ENCODE data around the gene VOPP1.

The VOPP1 gene

DNA sequence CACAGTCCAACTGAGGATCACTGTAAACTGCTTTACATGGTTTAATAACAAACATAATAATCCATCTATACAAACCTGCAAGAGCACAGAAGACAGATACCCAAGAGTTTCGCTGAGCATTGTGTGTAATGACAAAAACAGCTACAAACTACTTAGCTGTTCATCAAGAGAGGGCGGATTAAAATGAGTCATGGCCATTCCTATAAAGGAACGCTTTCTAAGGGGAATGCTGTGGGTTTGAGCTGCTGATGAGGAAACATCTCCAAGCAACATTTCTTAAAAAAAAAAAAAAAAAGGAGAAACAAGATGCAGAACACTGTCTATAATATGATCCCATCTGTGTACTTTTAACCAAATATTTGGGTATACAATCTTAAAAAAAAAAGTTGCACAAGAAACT, 33.8 kb downstream of the VOPP1 start:
- TF ChIP-seq EZH2phosphoT487 (IDR thresholded peaks at IDR 0.05; ENCODE audit: low read length), result no peak
- TF ChIP-seq, protein P1, sequence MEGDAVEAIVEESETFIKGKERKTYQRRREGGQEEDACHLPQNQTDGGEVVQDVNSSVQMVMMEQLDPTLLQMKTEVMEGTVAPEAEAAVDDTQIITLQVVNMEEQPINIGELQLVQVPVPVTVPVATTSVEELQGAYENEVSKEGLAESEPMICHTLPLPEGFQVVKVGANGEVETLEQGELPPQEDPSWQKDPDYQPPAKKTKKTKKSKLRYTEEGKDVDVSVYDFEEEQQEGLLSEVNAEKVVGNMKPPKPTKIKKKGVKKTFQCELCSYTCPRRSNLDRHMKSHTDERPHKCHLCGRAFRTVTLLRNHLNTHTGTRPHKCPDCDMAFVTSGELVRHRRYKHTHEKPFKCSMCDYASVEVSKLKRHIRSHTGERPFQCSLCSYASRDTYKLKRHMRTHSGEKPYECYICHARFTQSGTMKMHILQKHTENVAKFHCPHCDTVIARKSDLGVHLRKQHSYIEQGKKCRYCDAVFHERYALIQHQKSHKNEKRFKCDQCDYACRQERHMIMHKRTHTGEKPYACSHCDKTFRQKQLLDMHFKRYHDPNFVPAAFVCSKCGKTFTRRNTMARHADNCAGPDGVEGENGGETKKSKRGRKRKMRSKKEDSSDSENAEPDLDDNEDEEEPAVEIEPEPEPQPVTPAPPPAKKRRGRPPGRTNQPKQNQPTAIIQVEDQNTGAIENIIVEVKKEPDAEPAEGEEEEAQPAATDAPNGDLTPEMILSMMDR (IDR thresholded peaks at IDR 0.05; ENCODE audit: low read length), result no peak
- no peak for TF ChIP-seq EZH2 (optimal IDR thresholded peaks at IDR 0.05; ENCODE audit: low read depth, low read length)
- H4K20me1 ChIP-seq (ENCODE audit: insufficient read depth, low read length), result no peaks in the 10 kb centered on the region
- no peaks in the 10 kb centered on the region for H3K9me2 ChIP-seq (replicated peaks; ENCODE audit: insufficient read depth, low read length)
- H3K79me2 ChIP-seq (ENCODE audit: low read length), result peaks cover 81% of the 10 kb centered on the region
- peaks cover 46% of the 10 kb centered on the region for H3K4me1 ChIP-seq (ENCODE audit: low read length)
- no peak overlapping the region for H2AFZ ChIP-seq (ENCODE audit: low read length)
- H3K27ac ChIP-seq (ENCODE audit: low read length), result peak overlapping the region; percentile 99; the same call in 1 of the 2 replicates
- no peaks in the 10 kb centered on the region; the same call in none of the 2 replicates for H3K36me3 ChIP-seq (replicated peaks; ENCODE audit: insufficient read depth, low read length)
- H3K9me3 ChIP-seq (replicated peaks; ENCODE audit: insufficient read depth, low read length), result no peaks in the 10 kb centered on the region
- H3K9ac ChIP-seq (ENCODE audit: low read length), result no peak overlapping the region; the same call in 1 of the 2 replicates
- H3K4me3 ChIP-seq (ENCODE audit: low read length), result no peak overlapping the region
- no peak for DNase-seq
- H3F3A ChIP-seq (ENCODE audit: insufficient read depth, low read length), result peaks cover 48% of the 10 kb centered on the region
- H3K4me2 ChIP-seq (ENCODE audit: low read depth, low read length), result no peak overlapping the region
- H3K27me3 ChIP-seq (replicated peaks; ENCODE audit: insufficient read depth, low read length), result no peaks in the 10 kb centered on the region

GRCh38 chr7:55537458-55537990, 34.8 kb downstream of the VOPP1 start:
- Histone ChIP-seq H4K20me1 (ENCODE audit: insufficient read depth, low read length) (no peaks in the 10 kb centered on the region), H3K9ac (ENCODE audit: low read length) (no peak overlapping the region), H3K9me2 (replicated peaks; ENCODE audit: insufficient read depth, low read length) (no peaks in the 10 kb centered on the region), H3K79me2 (ENCODE audit: low read length) (peaks cover 75% of the 10 kb centered on the region), H3K27me3 (replicated peaks; ENCODE audit: insufficient read depth, low read length) (no peaks in the 10 kb centered on the region), H3K4me2 (ENCODE audit: low read depth, low read length) (peak overlapping the region; percentile 62; the same call in 1 of the 2 replicates), H3K4me3 (ENCODE audit: low read length) (peak overlapping the region; percentile 53; the same call in 1 of the 2 replicates), H3K36me3 (replicated peaks; ENCODE audit: insufficient read depth, low read length) (no peaks in the 10 kb centered on the region; the same call in none of the 2 replicates), H2AFZ (ENCODE audit: low read length) (no peak overlapping the region), H3K9me3 (replicated peaks; ENCODE audit: insufficient read depth, low read length) (no peaks in the 10 kb centered on the region), H3K27ac (ENCODE audit: low read length) (peak overlapping the region; percentile 99; the same call in 1 of the 2 replicates), H3F3A (ENCODE audit: insufficient read depth, low read length) (peaks cover 58% of the 10 kb centered on the region), H3K4me1 (ENCODE audit: low read length) (peaks cover 55% of the 10 kb centered on the region)
- TF ChIP-seq, protein P1 (IDR thresholded peaks at IDR 0.05; ENCODE audit: low read length), result no peak
- TF ChIP-seq EZH2phosphoT487 (IDR thresholded peaks at IDR 0.05; ENCODE audit: low read length) (no peak), EZH2 (optimal IDR thresholded peaks at IDR 0.05; ENCODE audit: low read depth, low read length) (no peak)
- DNase-seq, result no peak

DNA sequence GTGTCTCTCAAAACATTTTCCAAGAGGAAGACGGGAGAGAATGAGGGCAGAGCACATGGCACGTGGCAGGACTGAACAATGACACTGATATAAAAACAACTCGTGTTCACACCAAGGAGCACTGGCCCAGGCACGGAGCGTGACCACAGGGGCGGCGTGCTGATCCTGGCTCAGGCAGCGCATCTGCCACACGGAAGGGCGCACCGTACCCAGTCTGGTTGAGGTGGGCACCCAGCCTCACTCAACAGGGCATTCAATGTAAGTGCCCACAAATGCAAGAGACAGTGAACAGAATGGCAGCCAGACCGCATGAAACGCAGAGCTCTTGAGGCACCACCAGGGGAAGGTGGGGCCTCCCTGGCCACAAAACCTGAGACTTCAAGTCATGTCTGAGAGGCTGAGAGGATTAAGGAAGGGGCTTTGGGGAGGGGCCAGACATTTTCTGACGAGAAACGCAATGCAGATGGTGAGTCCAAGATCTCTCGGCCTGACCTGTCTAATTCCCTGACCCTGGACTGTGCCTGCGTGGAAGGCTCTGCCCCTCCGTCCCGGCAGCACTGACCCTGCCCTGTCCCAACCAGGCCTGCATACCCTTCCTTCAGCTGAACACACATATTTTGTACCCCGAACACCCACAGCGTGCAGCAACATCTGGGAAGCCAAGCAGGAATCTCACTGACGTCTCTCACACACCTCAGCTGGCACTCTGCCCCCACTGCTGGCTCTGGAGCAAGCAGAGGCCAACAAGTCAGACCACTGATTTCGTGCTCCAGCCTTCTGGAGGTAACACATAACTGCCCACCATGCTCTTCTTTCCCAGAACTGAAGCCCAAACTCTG, 35.5 kb downstream of the VOPP1 start:
- Histone ChIP-seq H3K27ac (ENCODE audit: low read length) (peak overlapping the region; percentile 99), H4K20me1 (ENCODE audit: insufficient read depth, low read length) (no peaks in the 10 kb centered on the region), H2AFZ (ENCODE audit: low read length) (no peak overlapping the region), H3K27me3 (replicated peaks; ENCODE audit: insufficient read depth, low read length) (no peaks in the 10 kb centered on the region), H3K9ac (ENCODE audit: low read length) (peak overlapping the region; percentile 93; the same call in 1 of the 2 replicates), H3K36me3 (replicated peaks; ENCODE audit: insufficient read depth, low read length) (no peaks in the 10 kb centered on the region; the same call in none of the 2 replicates), H3F3A (ENCODE audit: insufficient read depth, low read length) (peaks cover 65% of the 10 kb centered on the region), H3K79me2 (ENCODE audit: low read length) (peaks cover 70% of the 10 kb centered on the region), H3K9me2 (replicated peaks; ENCODE audit: insufficient read depth, low read length) (no peaks in the 10 kb centered on the region), H3K4me1 (ENCODE audit: low read length) (peaks cover 60% of the 10 kb centered on the region), H3K4me2 (ENCODE audit: low read depth, low read length) (peak overlapping the region; percentile 62), H3K4me3 (ENCODE audit: low read length) (peak overlapping the region; percentile 53), H3K9me3 (replicated peaks; ENCODE audit: insufficient read depth, low read length) (no peaks in the 10 kb centered on the region)
- TF ChIP-seq, protein P1 (IDR thresholded peaks at IDR 0.05; ENCODE audit: low read length), result peak; percentile 12; the same call in 1 of the 2 replicates
- no peak for TF ChIP-seq EZH2phosphoT487 (IDR thresholded peaks at IDR 0.05; ENCODE audit: low read length)
- DNase-seq, result peak; percentile 25
